Heart left ventricle (tissue), 13 donors: ENCODE measurements around the gene COX19.

Source experiments
- POLR2A ChIP-seq, 2 donors: fragments of 450-650 bp; IDR thresholded peaks; one replicate each; pipeline ENCODE4 v1.6.1; 2017; ENCODE audit warnings: antibody characterized with exemption in 2 of 2, mild to moderate bottlenecking in 2 of 2, moderate library complexity in 2 of 2
- TF ChIP-seq, protein P1 (sequence below), 12 donors: fragments of 200-600 bp; sonication (generic) in 4 of 12; IDR thresholded peaks; one replicate each; pipeline versions ENCODE4 v1.5.0 to v1.8.0; 2018 to 2022; ENCODE audit warnings: antibody characterized with exemption in 12 of 12, mild to moderate bottlenecking in 5 of 12
- donor health status: ischemic (EF 13 %, LVEDD 7.1; RV severe dilation, severe dysfunction).
- donor health status: DM: no; HTN: yes; CAD: no.
- donor health status: DM: no; HTN: no; CAD: no.
- donor health status: ischemic (EF 25% LVEDD 6.9; RV normal size, moderate dysfunction).
- donor health status: ischemic (EF 25% LVEDD 5.7; RV mildly dilated, moderate dysfunction).
- donor health status: ischemic (EF 35%, LVEDD 5.7; RV mildly dilated, moderate dysfunction).
- donor health status: nonischemic (EF 11% LVEDD 7.7; RV severe dilation, severe dysfunction).
- donor health status: DM: yes; HTN: yes; CAD: no.
- donor health status: PGD.
- donor health status: ischemic (EF 29% LVEDD 5.4; RV normal size, mild dysfunction).
- donor health status: nonischemic (EF 23%, LVEDD 6.1; RV moderate dilation, normal function).

DNA sequence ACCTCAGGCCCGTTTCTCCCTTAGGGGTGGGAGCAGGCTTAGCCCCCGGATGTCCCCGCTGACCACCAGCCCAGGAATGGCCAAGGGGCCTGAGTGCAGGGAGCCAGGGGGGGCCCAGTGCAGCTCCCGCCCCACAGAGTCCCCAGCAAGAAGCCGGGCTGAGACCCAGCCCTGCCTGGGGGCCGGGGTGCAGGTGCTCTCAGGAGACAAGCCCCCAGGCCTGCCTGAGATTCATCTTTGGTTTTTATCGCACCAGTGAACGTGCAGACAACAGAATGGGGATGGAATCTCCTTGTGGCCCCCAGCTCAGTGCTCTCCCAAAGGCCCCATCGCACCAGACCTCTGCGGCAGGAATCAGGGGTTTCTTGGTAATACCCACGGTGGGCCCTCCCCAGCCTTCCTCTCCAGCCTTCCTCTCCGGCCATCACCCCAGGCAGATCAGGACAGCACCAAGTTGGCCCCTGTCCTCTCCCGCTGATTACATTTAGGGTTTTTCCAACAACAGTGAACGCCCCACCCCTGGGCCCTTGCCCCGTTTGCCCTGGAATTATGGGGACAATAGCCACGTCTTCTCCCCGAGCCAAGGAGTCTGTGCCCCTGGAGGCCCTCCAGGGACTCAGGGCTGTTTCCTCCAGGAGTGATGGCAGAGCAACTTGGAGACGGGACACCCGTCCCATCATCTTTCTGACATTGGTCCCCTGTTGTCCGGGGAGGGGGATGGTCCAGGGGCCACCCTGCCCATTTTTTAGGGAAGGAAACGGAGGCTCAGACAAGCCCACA, 43.3 kb downstream of the COX19 start:
- TF ChIP-seq, protein P1, sequence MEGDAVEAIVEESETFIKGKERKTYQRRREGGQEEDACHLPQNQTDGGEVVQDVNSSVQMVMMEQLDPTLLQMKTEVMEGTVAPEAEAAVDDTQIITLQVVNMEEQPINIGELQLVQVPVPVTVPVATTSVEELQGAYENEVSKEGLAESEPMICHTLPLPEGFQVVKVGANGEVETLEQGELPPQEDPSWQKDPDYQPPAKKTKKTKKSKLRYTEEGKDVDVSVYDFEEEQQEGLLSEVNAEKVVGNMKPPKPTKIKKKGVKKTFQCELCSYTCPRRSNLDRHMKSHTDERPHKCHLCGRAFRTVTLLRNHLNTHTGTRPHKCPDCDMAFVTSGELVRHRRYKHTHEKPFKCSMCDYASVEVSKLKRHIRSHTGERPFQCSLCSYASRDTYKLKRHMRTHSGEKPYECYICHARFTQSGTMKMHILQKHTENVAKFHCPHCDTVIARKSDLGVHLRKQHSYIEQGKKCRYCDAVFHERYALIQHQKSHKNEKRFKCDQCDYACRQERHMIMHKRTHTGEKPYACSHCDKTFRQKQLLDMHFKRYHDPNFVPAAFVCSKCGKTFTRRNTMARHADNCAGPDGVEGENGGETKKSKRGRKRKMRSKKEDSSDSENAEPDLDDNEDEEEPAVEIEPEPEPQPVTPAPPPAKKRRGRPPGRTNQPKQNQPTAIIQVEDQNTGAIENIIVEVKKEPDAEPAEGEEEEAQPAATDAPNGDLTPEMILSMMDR (IDR thresholded peaks at IDR 0.05) = no peak
- TF ChIP-seq POLR2A (IDR thresholded peaks at IDR 0.05) = no peak
